Panc1 (cell line): ENCODE results near the gene MRPL3. TPM values are rescaled to one million over a fixed set of nuclear protein-coding genes. Genes with fewer than 3 reads are reported as not detected.

Experiments
- ATAC-seq: fragments of 200-7000 bp; cut with Tn5 transposase; 2 replicates; pipeline ENCODE4 v1.9.1; 2020; ENCODE audit warnings: mild to moderate bottlenecking, moderate library complexity
- BruUV-seq: library from RNA; stranded (reverse); fragments of 400-500 nt; replicated peaks from 2 replicates; lab custom pipeline; 2021; lab: Mats Ljungman, UMichigan
- CTCF ChIA-PET: fragments of 300-600 bp; sonication (Branson Sonifier 250); formaldehyde crosslinking; loops from one replicate; lab custom pipeline; 2022; ENCODE audit warnings: antibody characterized with exemption; lab: Charles Lee
- POLR2A ChIA-PET: fragments of 300-600 bp; sonication (Branson Sonifier 250); formaldehyde crosslinking; loops from one replicate; lab custom pipeline; 2022; ENCODE audit warnings: antibody characterized with exemption; lab: Charles Lee
- DNase-seq: peaks from one replicate; pipeline ENCODE4 v3.0.0-alpha.2; 2010; ENCODE audit warnings: low read depth, low spot score
- H3K27ac ChIP-seq: 2 replicates; pipeline ENCODE4 v1.5.1; 2011; ENCODE audit warnings: mild to moderate bottlenecking, low read length, inconsistent platforms
- H3K27me3 ChIP-seq: fragments of 200-500 bp; sonication (Bioruptor generic); 2 replicates; pipeline ENCODE4 v1.6.0; 2014; ENCODE audit warnings: low read length, inconsistent platforms; ENCODE audit not compliant: control insufficient read depth, insufficient read depth
- H3K36me3 ChIP-seq: fragments of 200-500 bp; sonication (Bioruptor generic); 2 replicates; pipeline ENCODE4 v1.5.1; 2014; ENCODE audit warnings: inconsistent platforms, mild to moderate bottlenecking, low read length, moderate library complexity; ENCODE audit not compliant: control insufficient read depth, insufficient read depth
- H3K4me1 ChIP-seq: 2 replicates; pipeline ENCODE4 v1.5.1; 2011; ENCODE audit warnings: inconsistent platforms, mild to moderate bottlenecking, low read length, moderate library complexity; ENCODE audit not compliant: control insufficient read depth, insufficient read depth
- H3K4me3 ChIP-seq, 2 experiments: 2 replicates each; pipeline ENCODE4 v1.5.1; 2011 to 2012; ENCODE audit warnings: low read depth in 2 of 2, low read length in 2 of 2, mild to moderate bottlenecking in 2 of 2, inconsistent platforms in 1 of 2, moderate library complexity in 1 of 2
- H3K9me3 ChIP-seq: fragments of 200-500 bp; sonication (Bioruptor generic); 2 replicates; pipeline ENCODE4 v1.5.1; 2014; ENCODE audit warnings: low read depth, mild to moderate bottlenecking, inconsistent platforms, low read length, moderate library complexity; ENCODE audit not compliant: control insufficient read depth, insufficient read depth
- POLR2AphosphoS5 ChIP-seq: IDR thresholded peaks from 2 replicates; pipeline ENCODE4 v1.6.1; 2012; ENCODE audit warnings: mild to moderate bottlenecking, low read depth, low read length, moderate library complexity
- SIN3A ChIP-seq: IDR thresholded peaks from 2 replicates; pipeline ENCODE4 v1.6.1; 2012; ENCODE audit warnings: low read depth, mild to moderate bottlenecking, low read length, moderate library complexity, borderline replicate concordance; ENCODE audit not compliant: insufficient read depth
- TCF7L2 ChIP-seq: IDR thresholded peaks from 2 replicates; pipeline ENCODE4 v1.6.1; 2011; ENCODE audit warnings: mild to moderate bottlenecking, low read depth, low read length, inconsistent platforms
- in situ Hi-C: cut with HindIII; loops from 2 replicates; pipeline ENCODE4 v1.10.0; 2016; ENCODE audit warnings: low sequenced_read_pairs, low pct_unique_long_range_greater_than_20kb
- intact Hi-C: fragments of 100-400 bp; cut with micrococcal nuclease; formaldehyde crosslinking; loops from one replicate; pipeline ENCODE4 v1.10.0; 2022; ENCODE audit not compliant: unreplicated experiment
- total RNA-seq: library from RNA; stranded (reverse); gene quantifications from one replicate; pipeline ENCODE4 v1.2.1, GENCODE V29; 2021; ENCODE audit not compliant: unreplicated experiment
- TF ChIP-seq, protein P1 (sequence below), 2 experiments: IDR thresholded peaks; 2 replicates each; pipeline ENCODE4 v1.6.1; 2011 to 2012; ENCODE audit warnings: low read depth in 2 of 2, control low read depth in 1 of 2, low read length in 1 of 2, mild to moderate bottlenecking in 1 of 2, moderate library complexity in 1 of 2; ENCODE audit not compliant: insufficient read depth in 1 of 2
- TF ChIP-seq, protein P2 (sequence below): fragments of 450-650 bp; IDR thresholded peaks from 2 replicates; pipeline ENCODE4 v1.5.1; 2017; ENCODE audit warnings: mild to moderate bottlenecking

The MRPL3 gene
- total RNA-seq, 1 experiment from 2014 or later: 129 TPM

DNA sequence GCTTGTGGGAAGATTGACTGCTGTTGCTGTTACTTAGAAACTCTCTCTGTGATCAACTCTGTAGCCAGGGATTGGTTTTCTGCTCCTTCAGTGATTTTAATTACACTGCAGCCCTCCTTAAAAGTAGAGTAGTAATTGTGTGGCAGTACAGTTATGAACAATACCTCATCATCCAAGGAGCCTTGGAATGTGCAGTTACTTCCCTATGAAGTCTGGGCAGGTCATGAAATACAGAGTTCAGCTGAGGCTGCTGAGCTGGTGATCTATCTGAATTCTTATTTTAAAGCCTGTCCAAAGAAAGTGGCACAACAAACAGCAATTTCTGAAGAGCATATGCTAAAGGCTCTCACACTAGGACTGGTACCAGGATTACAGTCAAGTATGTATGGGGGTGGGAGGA, 37.4 kb upstream of the MRPL3 start:
- in situ Hi-C loops: no loop called here
- ChIA-PET POLR2A (interaction anchor here (0.5 kb wide), 1 partner anchor 10 kb away, joined by 3 read pairs; no protein-coding TSS in a partner anchor), CTCF (no interaction called here)
- Histone ChIP-seq H3K9me3 (no peaks in the 10 kb centered on the region), H3K27me3 (0 out of 2 replicates have a peak, but pooled peaks cover 2% of the 10 kb centered on the region), H3K36me3 (no peaks in the 10 kb centered on the region), H3K27ac (no peak overlapping the region), H3K4me1 (no peaks in the 10 kb centered on the region), H3K4me3 (no peak overlapping the region)
- DNase-seq (no peak), ATAC-seq (no peak)
- intact Hi-C loops: no loop called here
- TF ChIP-seq, protein P1, sequence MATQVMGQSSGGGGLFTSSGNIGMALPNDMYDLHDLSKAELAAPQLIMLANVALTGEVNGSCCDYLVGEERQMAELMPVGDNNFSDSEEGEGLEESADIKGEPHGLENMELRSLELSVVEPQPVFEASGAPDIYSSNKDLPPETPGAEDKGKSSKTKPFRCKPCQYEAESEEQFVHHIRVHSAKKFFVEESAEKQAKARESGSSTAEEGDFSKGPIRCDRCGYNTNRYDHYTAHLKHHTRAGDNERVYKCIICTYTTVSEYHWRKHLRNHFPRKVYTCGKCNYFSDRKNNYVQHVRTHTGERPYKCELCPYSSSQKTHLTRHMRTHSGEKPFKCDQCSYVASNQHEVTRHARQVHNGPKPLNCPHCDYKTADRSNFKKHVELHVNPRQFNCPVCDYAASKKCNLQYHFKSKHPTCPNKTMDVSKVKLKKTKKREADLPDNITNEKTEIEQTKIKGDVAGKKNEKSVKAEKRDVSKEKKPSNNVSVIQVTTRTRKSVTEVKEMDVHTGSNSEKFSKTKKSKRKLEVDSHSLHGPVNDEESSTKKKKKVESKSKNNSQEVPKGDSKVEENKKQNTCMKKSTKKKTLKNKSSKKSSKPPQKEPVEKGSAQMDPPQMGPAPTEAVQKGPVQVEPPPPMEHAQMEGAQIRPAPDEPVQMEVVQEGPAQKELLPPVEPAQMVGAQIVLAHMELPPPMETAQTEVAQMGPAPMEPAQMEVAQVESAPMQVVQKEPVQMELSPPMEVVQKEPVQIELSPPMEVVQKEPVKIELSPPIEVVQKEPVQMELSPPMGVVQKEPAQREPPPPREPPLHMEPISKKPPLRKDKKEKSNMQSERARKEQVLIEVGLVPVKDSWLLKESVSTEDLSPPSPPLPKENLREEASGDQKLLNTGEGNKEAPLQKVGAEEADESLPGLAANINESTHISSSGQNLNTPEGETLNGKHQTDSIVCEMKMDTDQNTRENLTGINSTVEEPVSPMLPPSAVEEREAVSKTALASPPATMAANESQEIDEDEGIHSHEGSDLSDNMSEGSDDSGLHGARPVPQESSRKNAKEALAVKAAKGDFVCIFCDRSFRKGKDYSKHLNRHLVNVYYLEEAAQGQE (IDR thresholded peaks at IDR 0.05; ENCODE audit: insufficient read depth in 1 of 2, low read depth in 2 of 2, low read length in 1 of 2): no peak
- BruUV-seq: no TSS peak

DNA sequence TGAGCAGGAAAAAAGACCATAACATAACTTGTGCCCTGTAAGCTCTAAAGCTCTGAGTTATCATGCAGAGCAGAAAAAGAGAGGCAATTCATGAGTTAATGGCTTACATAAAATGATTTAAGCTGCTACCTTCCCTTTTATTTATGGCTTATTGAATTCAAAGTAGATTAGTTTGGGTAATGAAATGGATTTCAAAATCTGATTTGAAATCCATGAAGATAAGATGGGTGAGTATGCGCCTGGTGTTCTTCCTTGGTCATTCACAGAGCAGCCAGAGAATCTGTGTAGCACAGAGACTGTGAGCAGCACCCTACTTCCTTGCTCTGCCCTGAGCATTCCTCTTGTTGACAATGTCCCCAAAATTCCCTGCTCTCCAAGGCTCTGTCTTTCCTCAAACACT, 36.2 kb upstream of the MRPL3 start:
- TF ChIP-seq POLR2AphosphoS5 (no peak), SIN3A (no peak), TCF7L2 (no peak)
- TF ChIP-seq, protein P1 (IDR thresholded peaks at IDR 0.05; ENCODE audit: insufficient read depth in 1 of 2, low read depth in 2 of 2, low read length in 1 of 2): no peak
- TF ChIP-seq, protein P2, sequence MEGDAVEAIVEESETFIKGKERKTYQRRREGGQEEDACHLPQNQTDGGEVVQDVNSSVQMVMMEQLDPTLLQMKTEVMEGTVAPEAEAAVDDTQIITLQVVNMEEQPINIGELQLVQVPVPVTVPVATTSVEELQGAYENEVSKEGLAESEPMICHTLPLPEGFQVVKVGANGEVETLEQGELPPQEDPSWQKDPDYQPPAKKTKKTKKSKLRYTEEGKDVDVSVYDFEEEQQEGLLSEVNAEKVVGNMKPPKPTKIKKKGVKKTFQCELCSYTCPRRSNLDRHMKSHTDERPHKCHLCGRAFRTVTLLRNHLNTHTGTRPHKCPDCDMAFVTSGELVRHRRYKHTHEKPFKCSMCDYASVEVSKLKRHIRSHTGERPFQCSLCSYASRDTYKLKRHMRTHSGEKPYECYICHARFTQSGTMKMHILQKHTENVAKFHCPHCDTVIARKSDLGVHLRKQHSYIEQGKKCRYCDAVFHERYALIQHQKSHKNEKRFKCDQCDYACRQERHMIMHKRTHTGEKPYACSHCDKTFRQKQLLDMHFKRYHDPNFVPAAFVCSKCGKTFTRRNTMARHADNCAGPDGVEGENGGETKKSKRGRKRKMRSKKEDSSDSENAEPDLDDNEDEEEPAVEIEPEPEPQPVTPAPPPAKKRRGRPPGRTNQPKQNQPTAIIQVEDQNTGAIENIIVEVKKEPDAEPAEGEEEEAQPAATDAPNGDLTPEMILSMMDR: no peak
- intact Hi-C loops: no loop called here
- H3K9me3 ChIP-seq: no peaks in the 10 kb centered on the region
- DNase-seq: no peak
- ATAC-seq: no peak
- POLR2A ChIA-PET: no interaction called here
- H3K27ac ChIP-seq: no peak overlapping the region
- CTCF ChIA-PET: no interaction called here
- in situ Hi-C loops: no loop called here
- no peaks in the 10 kb centered on the region for H3K4me1 ChIP-seq
- no peaks in the 10 kb centered on the region for H3K36me3 ChIP-seq
- H3K27me3 ChIP-seq: 0 out of 2 replicates have a peak, but pooled peaks cover 2% of the 10 kb centered on the region
- H3K4me3 ChIP-seq: no peak overlapping the region
- no TSS peak for BruUV-seq
